Esophagus squamous epithelium (tissue), 4 donors: ENCODE measurements around the gene LOXL1.
"Not testable (repeated sequence)": the region's sequence is repeated elsewhere in the genome, so short reads cannot be mapped to it uniquely, and the experiment has no call there.

ENCODE experiments used
- POLR2A ChIP-seq, 4 donors: fragments of 450-650 bp; IDR thresholded peaks; one replicate each; pipeline ENCODE4 v1.6.1; 2017; ENCODE audit warnings: antibody characterized with exemption in 4 of 4, mild to moderate bottlenecking in 4 of 4, moderate library complexity in 3 of 4
- TF ChIP-seq, protein P1 (sequence below), 6 experiments: fragments of 450-650 bp in 4 of 6; fragments of 200-600 bp in 2 of 6; sonication (generic) in 2 of 6; IDR thresholded peaks; one replicate each; pipeline ENCODE4 v1.5.1; 2016 to 2019; ENCODE audit warnings: antibody characterized with exemption in 6 of 6, mild to moderate bottlenecking in 4 of 6, moderate library complexity in 4 of 6

DNA sequence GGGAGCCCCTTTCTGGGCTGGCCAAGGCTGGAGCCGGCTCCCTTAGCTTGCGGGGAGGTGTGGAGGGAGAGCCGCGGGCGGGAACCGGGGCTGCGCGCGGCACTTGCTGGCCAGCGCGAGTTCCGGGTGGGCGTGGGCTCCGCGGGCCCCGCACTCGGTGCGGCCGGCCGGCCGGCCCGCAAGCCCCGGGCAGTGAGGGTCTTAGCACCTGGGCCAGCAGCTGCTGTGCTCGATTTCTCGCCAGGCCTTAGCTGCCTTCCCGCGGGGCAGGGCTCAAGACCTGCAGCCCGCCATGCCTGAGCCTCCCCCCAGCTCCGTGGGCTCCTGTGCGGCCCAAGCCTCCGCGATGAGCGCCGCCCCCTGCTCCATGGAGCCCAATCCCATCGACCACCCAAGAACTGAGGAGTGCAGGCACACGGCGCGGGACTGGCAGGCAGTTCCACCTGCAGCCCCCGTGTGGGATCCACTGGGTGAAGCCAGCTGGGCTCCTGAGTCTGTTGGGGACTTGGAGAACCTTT lies 47.5 kb downstream of the LOXL1 start:
- TF ChIP-seq, protein P1, sequence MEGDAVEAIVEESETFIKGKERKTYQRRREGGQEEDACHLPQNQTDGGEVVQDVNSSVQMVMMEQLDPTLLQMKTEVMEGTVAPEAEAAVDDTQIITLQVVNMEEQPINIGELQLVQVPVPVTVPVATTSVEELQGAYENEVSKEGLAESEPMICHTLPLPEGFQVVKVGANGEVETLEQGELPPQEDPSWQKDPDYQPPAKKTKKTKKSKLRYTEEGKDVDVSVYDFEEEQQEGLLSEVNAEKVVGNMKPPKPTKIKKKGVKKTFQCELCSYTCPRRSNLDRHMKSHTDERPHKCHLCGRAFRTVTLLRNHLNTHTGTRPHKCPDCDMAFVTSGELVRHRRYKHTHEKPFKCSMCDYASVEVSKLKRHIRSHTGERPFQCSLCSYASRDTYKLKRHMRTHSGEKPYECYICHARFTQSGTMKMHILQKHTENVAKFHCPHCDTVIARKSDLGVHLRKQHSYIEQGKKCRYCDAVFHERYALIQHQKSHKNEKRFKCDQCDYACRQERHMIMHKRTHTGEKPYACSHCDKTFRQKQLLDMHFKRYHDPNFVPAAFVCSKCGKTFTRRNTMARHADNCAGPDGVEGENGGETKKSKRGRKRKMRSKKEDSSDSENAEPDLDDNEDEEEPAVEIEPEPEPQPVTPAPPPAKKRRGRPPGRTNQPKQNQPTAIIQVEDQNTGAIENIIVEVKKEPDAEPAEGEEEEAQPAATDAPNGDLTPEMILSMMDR (IDR thresholded peaks at IDR 0.05): not testable (repeated sequence)
- TF ChIP-seq POLR2A (IDR thresholded peaks at IDR 0.05): not testable (repeated sequence)
